Ovary (tissue), 3 donors: ENCODE measurements around the gene LIPG.

ENCODE experiments used
- EP300 ChIP-seq: sonication (generic); formaldehyde crosslinking; IDR thresholded peaks from one replicate; pipeline ENCODE4 v1.6.1; 2017; ENCODE audit warnings: antibody characterized with exemption
- POLR2A ChIP-seq: fragments of 450-650 bp; IDR thresholded peaks from one replicate; pipeline ENCODE4 v1.6.1; 2017; ENCODE audit warnings: antibody characterized with exemption, mild to moderate bottlenecking, moderate library complexity
- TF ChIP-seq, protein P1 (sequence below), 3 donors: fragments of 450-650 bp in 2 of 3; fragments of 200-600 bp in 1 of 3; IDR thresholded peaks; one replicate each; pipeline versions ENCODE4 v1.5.1 to v1.8.0; 2016 to 2022; ENCODE audit warnings: antibody characterized with exemption in 3 of 3, mild to moderate bottlenecking in 1 of 3
- donor health status: DM: no; HTN: no; CAD: no.

DNA sequence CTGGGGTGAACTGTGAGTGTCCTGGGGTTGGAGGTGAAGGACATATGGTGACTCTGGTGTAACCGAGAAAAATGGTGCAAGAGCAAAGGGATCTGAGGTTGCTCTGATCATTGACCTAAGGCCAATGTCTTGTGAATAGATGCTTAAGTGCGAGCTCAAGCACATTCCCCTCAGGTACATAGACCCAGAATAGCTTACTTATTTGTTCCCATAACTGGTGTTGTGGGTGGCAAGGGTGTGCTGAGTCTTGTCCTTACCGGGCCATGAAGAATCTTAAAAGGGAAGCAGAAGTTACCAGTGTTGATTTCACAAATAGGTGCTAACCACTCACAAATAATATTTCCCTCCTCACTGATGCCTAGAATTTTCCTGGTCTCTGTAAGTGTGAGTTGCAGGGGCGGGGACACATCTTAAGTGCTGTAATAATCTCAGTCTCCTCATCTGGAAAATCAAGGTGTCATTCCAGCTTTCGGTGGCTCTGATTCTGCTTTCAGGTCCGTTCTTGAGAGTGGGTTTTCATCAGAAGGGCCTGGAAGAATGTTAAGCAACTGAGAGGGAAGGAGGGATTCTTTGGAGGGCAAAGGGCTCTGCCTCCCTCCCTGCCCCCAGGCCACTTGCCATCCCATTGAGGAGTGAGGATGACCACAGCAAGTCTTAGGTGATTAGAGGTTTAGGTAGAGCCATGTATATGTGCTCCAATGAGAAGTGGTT is 54.9 kb downstream of the LIPG start:
- TF ChIP-seq, protein P1, sequence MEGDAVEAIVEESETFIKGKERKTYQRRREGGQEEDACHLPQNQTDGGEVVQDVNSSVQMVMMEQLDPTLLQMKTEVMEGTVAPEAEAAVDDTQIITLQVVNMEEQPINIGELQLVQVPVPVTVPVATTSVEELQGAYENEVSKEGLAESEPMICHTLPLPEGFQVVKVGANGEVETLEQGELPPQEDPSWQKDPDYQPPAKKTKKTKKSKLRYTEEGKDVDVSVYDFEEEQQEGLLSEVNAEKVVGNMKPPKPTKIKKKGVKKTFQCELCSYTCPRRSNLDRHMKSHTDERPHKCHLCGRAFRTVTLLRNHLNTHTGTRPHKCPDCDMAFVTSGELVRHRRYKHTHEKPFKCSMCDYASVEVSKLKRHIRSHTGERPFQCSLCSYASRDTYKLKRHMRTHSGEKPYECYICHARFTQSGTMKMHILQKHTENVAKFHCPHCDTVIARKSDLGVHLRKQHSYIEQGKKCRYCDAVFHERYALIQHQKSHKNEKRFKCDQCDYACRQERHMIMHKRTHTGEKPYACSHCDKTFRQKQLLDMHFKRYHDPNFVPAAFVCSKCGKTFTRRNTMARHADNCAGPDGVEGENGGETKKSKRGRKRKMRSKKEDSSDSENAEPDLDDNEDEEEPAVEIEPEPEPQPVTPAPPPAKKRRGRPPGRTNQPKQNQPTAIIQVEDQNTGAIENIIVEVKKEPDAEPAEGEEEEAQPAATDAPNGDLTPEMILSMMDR (IDR thresholded peaks at IDR 0.05), result no peak
- TF ChIP-seq POLR2A (no peak), EP300 (no peak)
